Activated CD8-positive, alpha-beta memory T cell treated with anti-CD3 and anti-CD28 coated beads for 1 hour (primary cell): Measurements from ENCODE around the gene ITGB4.
"Not testable (repeated sequence)": the region's sequence is repeated elsewhere in the genome, so short reads cannot be mapped to it uniquely, and the experiment has no call there.

Experiments
- DNase-seq, 2 donors: peaks; one replicate each; pipeline ENCODE4 v3.0.0-alpha.2; 2020; ENCODE audit warnings: low read depth in 1 of 2; ENCODE audit errors: extremely low read depth in 1 of 2

Gene ITGB4

GRCh38 chr17:75752802-75753513 lies 31.7 kb downstream of the ITGB4 start:
- DNase-seq: no peak

DNA sequence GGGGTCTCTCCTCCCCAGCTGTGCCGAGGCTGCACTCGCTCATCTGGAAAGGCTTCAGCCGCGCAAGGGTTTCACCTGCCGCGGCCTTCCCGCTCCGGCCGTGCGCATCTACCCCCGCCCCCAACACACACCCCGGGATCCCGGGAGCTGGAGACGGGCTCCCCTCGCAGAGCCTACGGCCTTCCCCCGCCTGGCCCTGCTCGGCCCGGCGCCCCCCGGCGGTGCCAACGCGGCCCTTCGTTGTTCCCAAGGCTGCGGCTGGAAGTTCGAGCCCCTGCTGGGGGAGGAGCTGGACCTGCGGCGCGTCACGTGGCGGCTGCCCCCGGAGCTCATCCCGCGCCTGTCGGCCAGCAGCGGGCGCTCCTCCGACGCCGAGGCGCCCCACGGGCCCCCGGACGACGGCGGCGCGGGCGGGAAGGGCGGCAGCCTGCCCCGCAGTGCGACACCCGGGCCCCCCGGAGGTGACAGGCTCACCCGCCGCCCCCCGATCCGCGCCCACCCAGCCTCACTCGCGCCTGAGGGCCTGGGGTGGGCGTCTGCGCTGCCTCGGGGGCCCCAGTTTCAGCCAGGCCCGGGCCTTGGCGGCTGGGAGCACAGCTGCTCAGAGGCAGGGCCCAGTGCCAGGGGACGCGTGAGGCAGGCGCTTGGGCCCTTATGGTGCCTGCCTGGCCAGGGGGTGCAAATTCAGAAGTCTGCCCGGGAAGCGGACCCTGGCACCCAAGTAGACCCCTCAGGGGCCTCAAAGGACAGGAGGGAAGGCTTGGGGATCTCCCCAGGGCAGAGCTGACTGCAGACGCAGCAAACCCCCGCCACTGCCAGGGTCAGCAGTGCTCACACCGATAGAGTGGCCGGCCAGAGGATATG lies 32.5 kb downstream of the ITGB4 start:
- peak in 1 of 2 donors; percentile 62 for DNase-seq

GRCh38 chr17:75754378-75755204 lies 33.3 kb downstream of the ITGB4 start:
- no peak for DNase-seq

- DNase-seq: no peak
These were observed 34.1 kb downstream of the ITGB4 start for GRCh38 chr17:75755205-75755901.

- no peak for DNase-seq
These were observed 34.7 kb downstream of the ITGB4 start for GRCh38 chr17:75755990-75756389.

DNA sequence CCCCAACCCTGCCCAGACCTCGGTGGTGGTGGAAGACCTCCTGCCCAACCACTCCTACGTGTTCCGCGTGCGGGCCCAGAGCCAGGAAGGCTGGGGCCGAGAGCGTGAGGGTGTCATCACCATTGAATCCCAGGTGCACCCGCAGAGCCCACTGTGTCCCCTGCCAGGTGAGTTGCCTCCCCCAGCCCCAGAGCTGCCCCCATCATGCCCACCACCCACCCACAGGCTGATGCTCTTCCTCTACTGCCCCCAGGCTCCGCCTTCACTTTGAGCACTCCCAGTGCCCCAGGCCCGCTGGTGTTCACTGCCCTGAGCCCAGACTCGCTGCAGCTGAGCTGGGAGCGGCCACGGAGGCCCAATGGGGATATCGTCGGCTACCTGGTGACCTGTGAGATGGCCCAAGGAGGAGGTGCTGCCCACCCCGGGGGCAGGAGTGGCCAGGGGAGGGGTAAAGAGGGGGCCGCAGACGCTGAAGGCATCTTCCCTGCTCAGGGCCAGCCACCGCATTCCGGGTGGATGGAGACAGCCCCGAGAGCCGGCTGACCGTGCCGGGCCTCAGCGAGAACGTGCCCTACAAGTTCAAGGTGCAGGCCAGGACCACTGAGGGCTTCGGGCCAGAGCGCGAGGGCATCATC lies 35.3 kb downstream of the ITGB4 start:
- no peak for DNase-seq

- DNase-seq: no peak
These were observed 35.9 kb downstream of the ITGB4 start for GRCh38 chr17:75757086-75757681.

DNA sequence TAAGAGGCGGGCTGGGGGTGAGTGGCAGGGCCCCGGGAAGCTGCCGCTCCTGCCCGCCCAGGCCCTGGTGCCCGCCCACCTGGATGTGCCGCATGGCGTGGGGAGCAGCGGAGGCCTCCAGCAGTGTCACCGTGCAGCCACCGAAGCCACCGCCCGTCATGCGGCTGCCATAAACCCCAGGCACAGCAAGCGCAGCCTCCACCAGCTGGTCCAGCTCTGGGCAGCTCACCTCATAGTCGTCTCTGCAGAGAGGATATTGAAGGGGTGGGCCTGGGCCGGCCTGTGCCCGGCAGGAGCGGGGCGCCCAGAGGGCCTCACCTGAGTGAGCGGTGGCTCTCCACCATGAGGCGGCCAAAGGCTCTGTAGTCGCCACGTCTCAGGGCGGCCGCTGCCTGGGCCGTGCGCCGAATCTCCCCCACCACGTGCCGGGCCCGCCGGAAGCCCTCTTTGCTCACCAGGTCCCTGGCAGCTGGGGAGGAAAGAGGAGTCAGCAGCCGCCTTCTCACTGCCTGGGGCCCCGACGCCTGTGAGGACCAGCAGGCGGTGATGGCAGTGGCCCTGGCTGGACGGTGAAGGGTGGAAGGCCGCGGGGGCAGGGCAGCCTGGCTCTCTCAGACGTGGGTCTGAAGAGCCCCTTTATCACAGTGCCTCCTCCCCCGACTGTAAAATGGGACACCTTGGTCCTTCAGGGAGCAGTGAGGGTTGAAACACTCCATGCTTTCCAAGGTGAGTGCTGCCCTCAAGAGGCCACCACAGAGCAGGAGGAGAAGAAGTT lies 37.1 kb downstream of the ITGB4 start:
- no peak for DNase-seq

GRCh38 chr17:75759457-75759856 lies 38.2 kb downstream of the ITGB4 start:
- DNase-seq: no peak

DNA sequence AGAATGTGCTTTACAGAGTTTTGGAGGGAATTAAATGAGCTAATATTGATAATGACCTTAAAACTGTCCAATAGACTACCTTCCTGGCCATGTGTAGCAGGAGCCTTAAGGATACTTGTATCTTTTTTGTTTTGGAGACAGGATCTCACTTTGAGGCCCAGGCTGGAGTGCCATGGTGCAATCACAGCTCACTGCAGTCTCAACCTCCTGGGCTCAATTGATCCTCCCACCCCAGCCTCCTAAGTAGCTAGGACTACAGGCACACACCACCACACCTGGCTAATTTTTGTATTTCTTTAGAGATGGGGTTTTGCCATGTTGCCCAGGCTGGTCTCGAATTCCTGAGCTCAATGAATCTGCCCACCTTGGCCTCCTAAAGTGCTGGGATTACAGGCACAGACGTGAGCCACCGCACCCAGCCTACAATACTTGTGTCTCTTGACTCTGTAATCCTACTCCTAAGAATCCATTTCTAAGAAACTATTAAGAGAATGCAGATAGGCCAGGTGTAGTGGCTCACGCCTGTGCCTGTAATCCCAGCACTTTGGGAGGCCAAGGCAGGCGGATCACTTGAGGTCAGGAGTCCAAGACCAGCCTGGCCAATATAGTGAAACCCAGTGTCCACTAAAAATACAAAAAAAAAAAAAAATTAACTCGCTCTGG lies 38.9 kb downstream of the ITGB4 start:
- DNase-seq: not testable (repeated sequence)

DNA sequence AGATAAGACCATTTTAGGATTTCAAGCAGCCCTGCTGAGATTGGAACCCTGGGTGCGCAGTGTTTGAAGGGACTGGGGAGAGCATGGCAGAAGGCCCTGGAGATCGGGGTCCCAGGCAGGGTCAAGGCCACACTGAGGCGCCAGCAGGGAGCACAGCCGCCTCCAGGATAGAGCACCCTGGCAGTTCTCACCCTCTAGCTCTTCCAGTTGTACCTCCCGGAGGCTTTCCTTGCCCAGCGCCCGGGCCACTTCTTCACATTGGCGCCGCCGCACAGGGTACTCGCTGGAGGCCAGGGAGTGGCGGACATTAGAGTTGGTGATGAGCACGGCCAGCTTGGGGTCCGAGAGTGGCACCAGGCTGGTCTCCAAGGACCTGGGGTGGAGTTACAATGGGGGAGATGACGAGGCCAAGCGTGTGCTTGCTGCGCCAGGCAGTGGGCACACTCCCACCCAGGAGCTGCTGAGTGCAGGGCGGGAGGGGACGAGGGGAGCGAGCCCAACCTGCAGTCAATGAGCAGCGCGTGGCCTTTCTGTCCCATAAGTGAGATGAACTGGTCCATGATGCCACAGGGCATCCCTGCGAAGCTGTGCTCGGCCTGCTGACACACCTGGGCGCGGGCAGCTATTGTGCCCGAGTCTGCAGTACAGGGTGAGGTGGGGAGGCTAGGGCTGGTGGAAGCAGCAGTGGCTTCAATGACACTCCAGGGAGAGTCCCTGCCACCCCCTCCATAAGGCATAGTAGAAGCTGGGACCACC lies 41.4 kb downstream of the ITGB4 start:
- DNase-seq: no peak

DNA sequence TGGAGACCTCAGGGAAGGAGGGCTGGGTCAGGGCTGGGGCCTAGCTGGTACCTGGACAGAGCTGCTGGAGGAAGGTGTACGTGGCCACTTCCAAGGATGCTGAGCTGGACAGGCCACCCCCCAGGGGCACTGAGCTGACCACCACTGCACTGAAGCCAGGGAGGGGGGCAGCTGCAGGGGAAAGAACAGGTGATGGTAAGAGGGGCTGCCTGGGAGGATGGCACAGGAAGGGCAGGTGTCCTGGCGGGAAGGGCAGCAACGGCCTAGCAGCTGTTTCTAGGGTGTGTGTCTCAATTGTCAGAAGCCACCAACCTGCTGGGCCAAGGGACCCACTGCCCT lies 42.0 kb downstream of the ITGB4 start:
- DNase-seq: no peak

- DNase-seq: no peak
These were observed 42.6 kb downstream of the ITGB4 start for GRCh38 chr17:75763613-75764416.

GRCh38 chr17:75764417-75764710 lies 43.1 kb downstream of the ITGB4 start:
- no peak for DNase-seq

DNA sequence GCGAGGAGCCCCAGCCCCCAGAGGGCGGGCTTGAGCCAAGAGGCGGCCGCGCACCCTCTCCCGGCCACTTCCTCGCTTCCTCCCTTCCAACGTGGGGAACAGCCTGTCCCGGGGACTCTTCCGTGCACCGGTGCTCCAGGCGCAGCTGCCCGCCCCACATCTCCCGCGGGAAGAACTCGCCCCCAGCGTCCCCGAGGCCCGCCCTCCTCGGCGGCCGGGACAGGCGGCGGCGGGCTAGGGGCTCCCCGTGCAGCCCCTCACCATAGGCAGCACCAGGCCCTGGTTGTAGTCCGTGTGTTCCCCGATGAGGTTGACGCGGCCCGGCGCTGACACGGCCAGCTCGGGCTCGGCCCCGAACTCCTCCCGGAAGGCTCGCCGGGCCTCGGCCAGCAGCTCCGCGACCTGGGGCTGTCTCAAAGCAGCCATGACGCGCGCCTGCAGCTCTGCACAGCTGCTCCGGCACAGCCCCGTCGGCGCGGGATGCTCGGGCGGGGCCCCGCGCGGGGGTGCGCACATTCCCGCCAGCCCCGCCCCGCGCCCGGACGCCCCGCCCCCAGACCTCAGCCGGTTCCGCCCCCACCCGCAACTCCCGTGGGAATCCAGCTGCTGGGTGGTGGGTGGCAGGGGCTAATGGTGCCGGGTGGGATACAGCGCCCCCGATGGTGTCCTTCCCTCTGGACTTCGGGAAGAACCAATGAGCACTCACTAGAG lies 43.6 kb downstream of the ITGB4 start, which contains the start of gene GALK1:
Gene GALK1, minus strand, starts transcription at position 482 of the 711 bp plus-strand sequence. Its CDS starts 56 bp downstream, at position 426.
- DNase-seq: peak in 1 of 2 donors; percentile 67

DNA sequence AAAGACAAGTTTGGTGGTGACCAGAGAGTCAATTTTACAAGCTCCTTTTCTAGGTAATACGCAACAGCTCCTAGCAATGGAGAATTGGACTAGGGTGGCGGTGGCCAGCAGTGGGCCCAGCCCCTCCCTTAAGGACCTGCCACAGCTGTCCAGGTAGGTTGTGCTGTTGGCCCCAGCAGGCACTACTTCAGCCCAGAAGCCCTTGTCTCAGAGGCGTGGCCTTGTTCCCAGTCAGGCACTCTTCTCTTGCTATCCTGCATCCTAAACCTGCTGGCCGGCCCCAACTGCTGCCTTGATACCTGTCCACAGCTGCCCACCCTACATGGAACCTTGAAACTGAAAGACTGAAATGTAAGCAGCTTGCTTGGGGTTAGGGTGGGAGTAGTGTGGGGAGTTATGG lies 44.7 kb downstream of the ITGB4 start:
- no peak for DNase-seq

GRCh38 chr17:75767881-75768280 lies 46.6 kb downstream of the ITGB4 start:
- no peak for DNase-seq
